Activated CD4-positive, alpha-beta T cell treated with anti-CD3 and anti-CD28 coated beads, Interleukin-2, amount 10 ng/mL, durations not matched to agents 24 days and 14 days (primary cell): ENCODE data around the gene TDRD12. TPM values are rescaled to one million over a fixed set of nuclear protein-coding genes. Genes with fewer than 3 reads are reported as not detected.
"Not testable (repeated sequence)": the region's sequence is repeated elsewhere in the genome, so short reads cannot be mapped to it uniquely, and the experiment has no call there.

Source experiments
- DNase-seq: peaks from one replicate; pipeline ENCODE4 v3.0.0; 2022
- H3K27ac Mint-ChIP-seq: one replicate; pipeline ENCODE4 v1.8.0; 2022; ENCODE audit warnings: mild to moderate bottlenecking, mixed read lengths
- H3K27me3 Mint-ChIP-seq: one replicate; pipeline ENCODE4 v1.8.0; 2022; ENCODE audit warnings: mixed read lengths
- H3K36me3 Mint-ChIP-seq: one replicate; pipeline ENCODE4 v1.8.0; 2022; ENCODE audit warnings: low read depth, mild to moderate bottlenecking, mixed read lengths
- H3K4me1 Mint-ChIP-seq: one replicate; pipeline ENCODE4 v1.8.0; 2021; ENCODE audit warnings: mixed read lengths
- H3K4me3 Mint-ChIP-seq: one replicate; pipeline ENCODE4 v1.8.0; 2022; ENCODE audit warnings: mild to moderate bottlenecking, moderate library complexity, mixed read lengths
- H3K9me3 Mint-ChIP-seq: one replicate; pipeline ENCODE4 v1.8.0; 2021; ENCODE audit warnings: mixed read lengths
- intact Hi-C: fragments of 100-400 bp; cut with micrococcal nuclease; formaldehyde crosslinking; loops from one replicate; pipeline ENCODE4 v1.15.1; 2023
- total RNA-seq: library from RNA; stranded (reverse); gene quantifications from 2 replicates; pipeline ENCODE4 v1.2.3, GENCODE V29; 2022

TDRD12 gene
- total RNA-seq, 1 donor from 2014 or later, result 0.05 TPM

DNA sequence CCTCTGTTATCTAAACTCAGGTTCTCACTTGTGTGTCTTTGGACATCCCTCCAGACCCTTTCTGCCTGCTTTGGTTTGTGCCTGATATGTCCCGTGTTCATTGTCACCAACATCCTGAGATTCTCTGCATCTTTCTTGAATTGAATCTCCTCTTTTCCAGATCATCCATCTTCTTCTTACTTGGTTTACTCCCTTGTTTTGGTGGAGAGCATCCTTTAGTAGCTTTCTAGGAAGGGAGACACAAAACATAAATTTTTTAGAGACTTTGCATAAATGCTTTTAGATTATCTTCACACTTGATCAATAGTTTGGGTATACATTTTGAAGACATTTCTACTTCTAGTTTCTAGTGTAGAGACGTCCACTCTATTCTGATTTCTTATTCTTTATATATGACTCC is 61.7 kb downstream of the TDRD12 start:
- intact Hi-C loops, result no loop called here
- Mint-ChIP-seq H3K9me3 (peaks cover 14% of the 10 kb centered on the region), H3K4me3 (no peak overlapping the region)

DNA sequence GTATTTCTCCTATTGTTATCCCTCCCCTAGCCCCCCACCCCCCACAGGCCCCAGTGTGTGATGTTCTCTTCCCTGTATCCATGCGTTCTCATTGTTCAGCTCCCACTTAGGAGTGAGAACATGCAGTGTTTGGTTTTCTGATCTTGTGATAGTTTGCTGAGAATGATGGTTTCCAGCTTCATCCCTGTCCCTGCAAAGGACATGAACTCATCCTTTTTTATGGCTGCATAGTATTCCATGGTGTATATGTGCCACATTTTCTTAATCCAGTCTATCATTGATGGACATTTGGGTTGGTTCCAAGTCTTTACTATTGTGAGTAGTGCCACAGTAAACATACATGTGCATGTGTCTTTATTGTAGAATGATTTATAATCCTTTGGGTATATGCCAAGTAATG is 62.5 kb downstream of the TDRD12 start:
- H3K4me3 Mint-ChIP-seq, intact Hi-C loops, H3K4me1 Mint-ChIP-seq, H3K27ac Mint-ChIP-seq, DNase-seq, H3K36me3 Mint-ChIP-seq: not testable (repeated sequence)
- Mint-ChIP-seq H3K9me3 (peaks cover 14% of the 10 kb centered on the region), H3K27me3 (peaks cover 24% of the 10 kb centered on the region)

More for the DNA sequence above, 61.7 kb downstream of the TDRD12 start:
- Mint-ChIP-seq H3K27me3 (peaks cover 22% of the 10 kb centered on the region), H3K36me3 (peaks cover 1% of the 10 kb centered on the region), H3K27ac (no peak overlapping the region), H3K4me1 (peaks cover under 1% of the 10 kb centered on the region)
- DNase-seq, result no peak

DNA sequence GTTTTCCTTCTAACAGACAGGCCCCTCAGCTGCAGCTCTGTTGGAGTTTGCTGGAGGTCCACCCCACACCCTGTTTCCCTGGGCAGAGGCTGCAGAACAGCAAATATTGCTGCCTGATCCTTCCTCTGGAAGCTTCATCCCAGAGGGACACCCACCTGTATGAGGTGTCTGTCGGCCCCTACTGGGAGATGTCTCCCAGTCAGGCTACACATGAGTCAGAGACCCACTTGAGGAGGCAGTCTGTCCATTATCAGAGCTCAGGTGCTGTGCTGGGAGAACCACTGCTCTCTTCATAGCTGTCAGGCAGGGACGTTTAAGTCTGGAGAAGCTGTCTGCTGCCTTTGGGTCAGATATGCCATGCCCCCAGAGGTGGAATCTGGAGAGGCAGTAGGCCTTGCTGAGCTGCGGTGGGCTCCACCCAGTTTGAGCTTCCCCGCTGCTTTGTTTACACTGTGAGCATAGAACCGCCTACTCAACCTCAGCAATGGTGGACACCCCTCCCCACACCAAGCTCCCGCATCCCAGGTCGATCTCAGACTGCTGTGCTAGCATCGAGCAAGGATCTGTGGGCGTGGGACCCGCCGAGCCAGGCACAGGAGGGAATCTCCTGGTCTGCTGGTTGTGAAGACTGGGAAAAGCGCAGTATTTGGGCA is 67.7 kb downstream of the TDRD12 start:
- H3K9me3 Mint-ChIP-seq, intact Hi-C loops, H3K36me3 Mint-ChIP-seq, H3K4me3 Mint-ChIP-seq, H3K27ac Mint-ChIP-seq, DNase-seq: not testable (repeated sequence)
- Mint-ChIP-seq H3K4me1 (peaks cover 11% of the 10 kb centered on the region), H3K27me3 (peaks cover 23% of the 10 kb centered on the region)

DNA sequence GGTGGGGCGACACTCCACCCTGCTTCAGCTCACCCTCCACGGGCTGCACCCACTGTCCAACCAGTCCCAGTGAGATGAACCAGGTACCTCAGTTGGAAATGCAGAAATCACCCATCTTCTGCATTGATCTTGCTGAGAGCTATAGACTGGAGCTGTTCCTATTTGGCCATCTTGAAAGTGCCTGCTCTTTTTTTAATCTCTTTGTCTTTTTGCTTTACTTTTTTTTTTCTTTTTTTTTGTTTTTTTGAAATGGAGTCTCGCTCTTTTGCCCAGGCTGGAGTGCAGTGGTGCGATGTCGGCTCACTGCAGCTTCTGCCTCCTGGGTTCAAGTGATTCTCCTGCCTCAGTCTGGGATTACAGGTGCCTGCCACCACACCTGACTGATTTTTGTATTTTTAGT is 68.3 kb downstream of the TDRD12 start:
- peaks cover 11% of the 10 kb centered on the region for H3K4me1 Mint-ChIP-seq
- H3K4me3 Mint-ChIP-seq, H3K36me3 Mint-ChIP-seq: not testable (repeated sequence)

DNA sequence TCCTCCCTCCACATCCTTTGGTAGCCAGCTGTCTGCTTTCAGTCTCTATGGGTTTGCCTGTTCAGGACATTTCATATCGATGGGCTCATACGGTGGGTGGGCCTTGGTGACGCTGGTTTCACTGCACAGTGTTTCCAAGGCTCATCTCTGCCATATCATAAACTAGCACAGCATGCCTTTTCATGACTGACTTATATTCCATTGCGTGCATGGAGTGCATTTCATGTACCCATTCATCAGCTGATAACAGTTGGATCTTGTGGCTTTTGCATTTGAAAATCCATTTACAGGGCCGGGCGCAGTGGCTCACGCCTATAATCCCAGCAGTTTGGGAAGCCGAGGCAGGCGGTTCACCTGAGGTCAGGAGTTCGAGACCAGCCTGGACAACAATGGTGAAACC is 69.9 kb downstream of the TDRD12 start:
- no peak for DNase-seq
- no peaks in the 10 kb centered on the region for H3K9me3 Mint-ChIP-seq
- no peak overlapping the region for H3K27ac Mint-ChIP-seq
- peaks cover 9% of the 10 kb centered on the region for H3K27me3 Mint-ChIP-seq
- intact Hi-C loops, result no loop called here
- no peaks in the 10 kb centered on the region for H3K36me3 Mint-ChIP-seq
- H3K4me3 Mint-ChIP-seq, result no peak overlapping the region
- H3K4me1 Mint-ChIP-seq, result peaks cover 18% of the 10 kb centered on the region

More for the DNA sequence above, 68.3 kb downstream of the TDRD12 start:
- H3K27ac Mint-ChIP-seq, H3K9me3 Mint-ChIP-seq, DNase-seq, intact Hi-C loops: not testable (repeated sequence)
- peaks cover 18% of the 10 kb centered on the region for H3K27me3 Mint-ChIP-seq

DNA sequence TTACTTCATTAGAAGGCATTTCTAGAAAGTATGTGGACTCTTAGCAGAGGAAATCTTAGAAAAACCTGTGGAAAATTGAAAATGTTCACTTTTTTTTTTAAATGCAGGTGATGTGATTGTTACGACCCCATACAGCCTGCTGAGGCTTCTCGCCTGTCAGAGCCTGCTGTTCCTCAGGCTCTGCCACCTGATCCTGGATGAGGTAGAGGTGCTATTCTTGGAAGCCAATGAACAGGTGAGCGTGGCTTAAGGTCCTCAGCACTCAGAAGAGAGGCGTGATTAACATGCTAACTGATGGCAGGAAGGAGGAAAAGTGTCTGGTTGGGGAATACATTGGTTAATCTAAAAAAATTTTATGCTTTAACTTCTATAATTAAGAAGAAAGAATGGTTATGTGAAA is 78.6 kb downstream of the TDRD12 start:
- Mint-ChIP-seq H3K27ac (no peak overlapping the region), H3K36me3 (no peaks in the 10 kb centered on the region), H3K4me1 (peaks cover 23% of the 10 kb centered on the region), H3K9me3 (no peaks in the 10 kb centered on the region), H3K4me3 (no peak overlapping the region), H3K27me3 (peaks cover under 1% of the 10 kb centered on the region)
- no peak for DNase-seq
- intact Hi-C loops, result no loop called here

DNA sequence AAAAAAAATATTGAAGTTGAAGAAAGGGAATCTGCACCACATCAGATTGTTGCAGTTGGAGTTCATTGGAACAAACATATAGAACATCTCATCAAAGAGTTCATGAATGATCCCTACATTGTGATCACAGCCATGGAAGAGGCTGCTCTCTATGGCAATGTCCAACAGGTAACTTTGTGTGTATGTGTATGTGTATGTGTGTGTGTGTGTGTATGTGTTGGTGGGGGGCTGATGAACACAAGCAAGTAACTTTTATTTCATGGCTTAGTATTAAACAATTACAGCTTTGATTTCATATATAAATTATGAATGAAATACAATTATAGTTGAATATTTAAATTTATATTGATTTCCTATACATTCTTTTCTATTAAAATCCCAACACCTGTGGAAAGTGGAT is 80.6 kb downstream of the TDRD12 start:
- intact Hi-C loops, result no loop called here
- peaks cover 5% of the 10 kb centered on the region for H3K27me3 Mint-ChIP-seq
- H3K27ac Mint-ChIP-seq, result no peak overlapping the region
- no peaks in the 10 kb centered on the region for H3K9me3 Mint-ChIP-seq
- no peak for DNase-seq
- peaks cover 11% of the 10 kb centered on the region for H3K4me1 Mint-ChIP-seq
- H3K36me3 Mint-ChIP-seq, result no peaks in the 10 kb centered on the region
- no peak overlapping the region for H3K4me3 Mint-ChIP-seq

DNA sequence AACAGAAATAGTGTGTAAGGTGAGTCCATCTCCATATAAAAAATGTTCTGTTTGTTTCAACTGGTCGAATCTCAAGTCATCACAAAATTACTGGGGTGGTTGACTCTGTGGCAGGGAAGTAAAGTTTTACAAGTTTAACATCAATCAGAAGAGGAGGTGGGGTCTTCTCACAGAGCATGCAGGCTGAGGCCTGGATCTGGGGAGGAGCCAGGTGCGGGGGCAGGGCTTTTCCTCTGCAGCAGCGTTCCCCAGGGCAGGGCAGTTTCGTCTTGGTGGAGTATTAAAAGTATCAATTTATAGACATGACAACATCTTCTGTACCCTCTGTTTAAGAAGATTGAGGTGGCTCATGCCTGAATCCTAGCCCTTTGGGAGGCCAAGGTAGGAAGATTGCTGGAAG is 81.2 kb downstream of the TDRD12 start:
- peaks cover 8% of the 10 kb centered on the region for H3K4me1 Mint-ChIP-seq
- intact Hi-C loops, result no loop called here
- H3K9me3 Mint-ChIP-seq, result no peaks in the 10 kb centered on the region
- no peak overlapping the region for H3K27ac Mint-ChIP-seq
- H3K36me3 Mint-ChIP-seq, result no peaks in the 10 kb centered on the region
- H3K27me3 Mint-ChIP-seq, result peaks cover 5% of the 10 kb centered on the region
- no peak overlapping the region for H3K4me3 Mint-ChIP-seq
- DNase-seq, result no peak

DNA sequence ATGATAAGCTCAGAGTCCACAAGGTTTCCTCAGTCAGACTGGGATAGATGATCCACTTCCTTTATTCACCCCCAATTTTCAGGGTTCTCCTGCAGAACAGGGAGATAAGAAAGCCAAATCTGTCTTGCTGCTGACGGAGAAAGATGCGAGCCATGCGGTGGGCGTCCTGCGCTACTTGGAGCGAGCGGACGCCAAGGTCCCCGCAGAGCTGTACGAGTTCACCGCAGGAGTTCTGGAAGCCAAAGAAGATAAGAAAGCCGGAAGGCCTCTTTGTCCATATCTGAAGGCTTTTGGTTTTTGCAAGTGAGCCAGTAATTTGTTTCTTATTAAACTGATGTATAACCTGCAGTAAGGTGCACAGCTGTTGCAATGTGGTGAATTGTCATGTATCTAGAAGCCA is 83.3 kb downstream of the TDRD12 start:
- Mint-ChIP-seq H3K27me3 (peaks cover 5% of the 10 kb centered on the region), H3K27ac (no peak overlapping the region), H3K9me3 (no peaks in the 10 kb centered on the region), H3K4me1 (peaks cover 6% of the 10 kb centered on the region), H3K36me3 (no peaks in the 10 kb centered on the region), H3K4me3 (no peak overlapping the region)
- intact Hi-C loops, result no loop called here
- no peak for DNase-seq

DNA sequence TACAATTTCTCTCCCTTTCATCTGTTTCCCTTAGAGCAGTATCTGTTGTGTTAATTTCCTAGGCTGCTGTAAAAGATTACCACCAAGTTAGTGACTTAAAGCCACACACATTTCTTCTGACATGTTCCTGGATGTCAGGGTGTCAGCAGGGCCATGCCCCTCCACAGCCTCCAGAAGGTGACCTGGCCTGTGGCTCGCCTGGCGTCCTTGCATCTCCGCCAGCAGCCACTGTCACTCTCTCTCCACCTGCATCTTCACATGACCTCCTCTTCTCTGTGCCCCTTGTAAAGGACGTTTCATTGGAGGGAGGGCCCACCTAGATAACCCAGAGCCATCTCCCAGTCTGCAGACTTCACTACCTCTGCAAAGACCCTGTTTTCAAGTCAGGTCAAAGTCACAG is 88.7 kb downstream of the TDRD12 start:
- Mint-ChIP-seq H3K27me3 (peaks cover 20% of the 10 kb centered on the region), H3K9me3 (no peaks in the 10 kb centered on the region), H3K27ac (no peak overlapping the region), H3K4me1 (peaks cover 10% of the 10 kb centered on the region), H3K36me3 (no peaks in the 10 kb centered on the region), H3K4me3 (no peak overlapping the region)
- intact Hi-C loops, result no loop called here
- DNase-seq, result no peak

DNA sequence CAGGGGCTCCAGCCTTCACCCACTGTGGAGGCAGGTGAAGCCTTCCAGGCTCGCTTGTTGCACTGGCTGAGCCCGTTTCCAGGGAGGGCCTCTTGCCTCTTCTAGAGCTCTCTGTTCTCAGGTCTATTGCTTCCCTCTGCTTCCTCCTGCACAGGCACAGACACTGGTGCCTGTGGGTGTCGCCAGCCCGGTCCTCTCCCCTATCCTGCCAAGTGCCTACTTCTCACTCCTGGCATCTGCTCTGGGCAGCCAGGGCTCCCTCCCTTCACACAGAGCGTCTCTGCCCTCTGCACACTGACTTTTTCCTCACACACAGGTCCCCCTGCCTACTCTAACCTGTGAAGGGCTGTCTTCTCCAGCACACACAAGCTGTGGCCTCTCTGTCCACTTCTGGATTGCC is 89.7 kb downstream of the TDRD12 start:
- Mint-ChIP-seq H3K27me3 (peaks cover 19% of the 10 kb centered on the region), H3K4me1 (peaks cover 11% of the 10 kb centered on the region), H3K4me3 (no peak overlapping the region)

DNA sequence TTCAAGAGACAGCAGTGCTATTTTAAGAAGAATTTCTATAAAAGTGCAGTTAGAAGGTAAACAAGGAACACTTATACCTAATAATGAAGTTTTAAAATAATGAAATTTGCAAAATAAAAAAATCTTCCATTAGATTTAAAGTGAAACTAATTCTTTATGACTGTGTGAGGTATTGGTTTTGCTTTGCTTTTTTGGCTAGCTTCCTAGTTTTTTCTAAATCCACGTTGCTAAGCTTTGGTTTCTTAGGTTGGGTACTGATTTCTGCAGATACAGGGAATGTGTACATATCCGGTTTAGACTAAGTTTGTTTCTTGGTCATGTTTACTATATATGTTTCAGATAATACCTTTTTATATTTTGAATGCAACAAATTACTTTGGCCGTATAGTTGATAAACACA is 90.2 kb downstream of the TDRD12 start:
- intact Hi-C loops, result no loop called here
- Mint-ChIP-seq H3K4me3 (no peak overlapping the region), H3K4me1 (peaks cover 12% of the 10 kb centered on the region), H3K9me3 (no peaks in the 10 kb centered on the region), H3K27ac (no peak overlapping the region), H3K27me3 (peaks cover 22% of the 10 kb centered on the region), H3K36me3 (no peaks in the 10 kb centered on the region)
- no peak for DNase-seq

More for the DNA sequence above, 89.7 kb downstream of the TDRD12 start:
- intact Hi-C loops, result no loop called here
- Mint-ChIP-seq H3K9me3 (no peaks in the 10 kb centered on the region), H3K36me3 (no peaks in the 10 kb centered on the region), H3K27ac (no peak overlapping the region)
- no peak for DNase-seq

DNA sequence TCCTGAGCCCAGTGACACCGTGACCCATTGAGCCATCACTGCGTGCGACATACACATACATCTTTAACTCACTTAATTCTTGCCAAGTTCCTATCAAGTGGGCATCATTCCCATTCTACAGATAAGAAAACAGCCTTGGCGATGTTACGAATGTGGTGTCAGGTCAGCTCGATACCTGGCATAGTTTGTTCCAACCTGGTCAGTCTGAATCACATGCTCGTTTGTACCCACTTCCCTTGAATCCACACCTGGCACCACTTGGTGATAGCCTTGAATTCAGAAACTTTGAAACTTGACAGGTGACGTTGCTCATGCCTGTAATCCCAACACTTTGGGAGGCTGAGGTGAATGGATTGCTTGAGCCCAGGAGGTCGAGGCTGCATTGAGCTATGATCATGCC is 90.9 kb downstream of the TDRD12 start:
- H3K4me1 Mint-ChIP-seq, result peaks cover 12% of the 10 kb centered on the region

DNA sequence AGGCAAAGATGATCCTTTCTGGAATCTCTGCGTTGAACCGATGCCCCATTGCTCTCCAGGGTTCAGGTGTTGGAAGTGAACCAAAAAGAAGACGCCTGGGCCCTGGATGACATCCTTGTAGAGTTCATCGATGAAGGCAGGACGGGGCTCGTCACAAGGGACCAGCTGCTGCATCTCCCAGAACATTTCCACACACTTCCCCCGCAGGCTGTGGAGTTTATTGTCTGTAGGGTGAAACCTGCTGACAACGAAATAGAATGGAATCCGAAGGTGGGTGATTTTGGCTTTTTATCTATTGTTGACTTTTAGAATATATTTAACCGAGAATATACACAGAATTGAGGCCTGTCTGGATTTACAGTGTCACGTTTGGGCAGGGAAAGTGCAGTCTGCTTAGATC is 91.6 kb downstream of the TDRD12 start:
- DNase-seq, result no peak
- Mint-ChIP-seq H3K4me3 (no peak overlapping the region), H3K27ac (no peak overlapping the region), H3K9me3 (no peaks in the 10 kb centered on the region), H3K36me3 (no peaks in the 10 kb centered on the region), H3K4me1 (peaks cover 12% of the 10 kb centered on the region), H3K27me3 (peaks cover 26% of the 10 kb centered on the region)
- intact Hi-C loops, result no loop called here

More for the DNA sequence above, 90.9 kb downstream of the TDRD12 start:
- Mint-ChIP-seq H3K4me3 (no peak overlapping the region), H3K9me3 (no peaks in the 10 kb centered on the region), H3K27ac (no peak overlapping the region), H3K36me3 (no peaks in the 10 kb centered on the region), H3K27me3 (peaks cover 26% of the 10 kb centered on the region)
- intact Hi-C loops, result no loop called here
- no peak for DNase-seq

DNA sequence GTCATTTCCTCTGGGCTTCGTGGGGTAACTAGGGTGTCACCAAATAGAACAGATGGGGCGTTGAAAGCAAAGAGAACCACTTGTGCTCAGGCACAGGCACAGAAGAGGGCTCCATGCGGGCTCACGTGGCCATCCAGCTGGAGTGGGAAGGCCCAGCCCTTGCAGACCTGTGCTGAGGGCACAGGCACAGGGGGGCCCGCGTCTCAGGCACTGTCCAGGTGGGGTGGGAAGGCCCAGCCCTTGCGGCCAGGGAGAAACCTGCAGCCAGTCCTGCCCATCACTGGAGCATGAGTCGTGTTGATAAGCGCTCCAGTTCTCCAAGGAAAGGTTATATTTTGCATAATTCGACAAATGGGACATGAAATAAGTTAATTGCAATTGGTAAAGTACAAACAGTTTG is 92.5 kb downstream of the TDRD12 start:
- no peak overlapping the region for H3K4me3 Mint-ChIP-seq
- peaks cover 26% of the 10 kb centered on the region for H3K27me3 Mint-ChIP-seq
- intact Hi-C loops, result no loop called here
- no peaks in the 10 kb centered on the region for H3K36me3 Mint-ChIP-seq
- H3K4me1 Mint-ChIP-seq, result peaks cover 12% of the 10 kb centered on the region
- DNase-seq, result no peak
- no peak overlapping the region for H3K27ac Mint-ChIP-seq
- H3K9me3 Mint-ChIP-seq, result no peaks in the 10 kb centered on the region
